GM19099 (cell line): ENCODE measurements around the gene TMEM217.

Experiments
- POLR2A ChIP-seq: IDR thresholded peaks from 3 replicates; pipeline ENCODE4 v1.6.1; 2011; ENCODE audit warnings: low read depth; ENCODE audit not compliant: insufficient read length; ENCODE audit errors: extremely low read depth

Gene TMEM217

DNA sequence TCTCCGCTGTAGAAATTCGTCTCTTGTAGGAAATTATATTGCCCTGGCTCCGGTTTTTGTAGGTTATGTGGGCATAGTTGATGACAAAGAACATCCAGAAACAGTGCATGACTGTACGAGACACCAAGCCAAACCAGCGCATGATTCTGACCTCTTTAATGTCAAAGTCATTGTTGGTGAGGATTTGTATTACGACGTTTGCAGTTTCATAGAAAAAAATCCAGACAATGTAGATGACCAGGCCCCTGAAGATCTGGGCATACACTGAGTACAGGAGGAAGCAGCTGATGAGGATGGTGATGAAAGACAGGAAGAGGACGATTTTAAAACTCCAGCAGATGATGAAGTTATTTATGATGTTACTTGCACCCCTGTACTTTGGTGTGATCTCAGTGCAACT lies 39.4 kb downstream of the TMEM217 start:
- no peak for TF ChIP-seq POLR2A

DNA sequence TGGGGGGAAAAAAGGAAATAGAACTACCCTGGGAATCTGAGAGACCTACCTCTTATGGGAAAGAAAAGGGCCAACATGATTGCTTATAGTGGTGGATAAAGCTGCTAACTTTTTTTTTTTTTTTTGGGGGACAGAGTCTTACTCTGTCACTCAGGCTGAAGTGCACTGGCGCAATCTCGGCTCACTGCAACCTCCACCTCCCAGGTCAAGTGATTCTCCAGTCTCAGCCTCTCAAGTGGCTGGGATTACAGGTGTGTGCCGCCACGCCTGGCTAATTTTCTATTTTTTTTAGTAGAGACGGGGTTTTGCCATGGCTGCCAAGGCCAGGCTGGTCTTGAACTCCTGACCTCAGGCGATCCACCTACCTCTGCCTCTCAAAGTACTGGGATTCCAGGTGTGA lies 39.9 kb downstream of the TMEM217 start:
- TF ChIP-seq POLR2A: no peak

DNA sequence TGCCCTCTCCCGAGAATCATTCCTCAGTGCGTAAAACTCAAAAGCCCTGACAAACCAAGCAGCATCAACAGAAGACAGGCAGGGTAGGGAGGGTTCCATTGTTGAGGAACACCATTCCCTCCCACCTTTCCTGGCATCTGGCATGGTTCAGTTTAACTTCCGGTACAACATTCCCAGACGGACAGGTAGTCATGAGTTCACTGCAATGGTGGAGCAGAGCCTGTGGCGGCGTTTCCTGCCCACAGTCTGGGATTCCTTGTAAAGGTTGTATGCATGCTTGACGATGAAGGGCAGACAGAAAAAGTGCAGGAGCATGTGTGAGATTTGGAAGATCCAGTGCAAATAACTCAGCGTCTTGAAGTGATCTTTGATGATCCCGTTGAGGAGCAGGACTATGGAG lies 45.7 kb downstream of the TMEM217 start:
- TF ChIP-seq POLR2A: no peak

GRCh38 chr6:37210313-37210968 lies 47.5 kb downstream of the TMEM217 start:
- TF ChIP-seq POLR2A: no peak

DNA sequence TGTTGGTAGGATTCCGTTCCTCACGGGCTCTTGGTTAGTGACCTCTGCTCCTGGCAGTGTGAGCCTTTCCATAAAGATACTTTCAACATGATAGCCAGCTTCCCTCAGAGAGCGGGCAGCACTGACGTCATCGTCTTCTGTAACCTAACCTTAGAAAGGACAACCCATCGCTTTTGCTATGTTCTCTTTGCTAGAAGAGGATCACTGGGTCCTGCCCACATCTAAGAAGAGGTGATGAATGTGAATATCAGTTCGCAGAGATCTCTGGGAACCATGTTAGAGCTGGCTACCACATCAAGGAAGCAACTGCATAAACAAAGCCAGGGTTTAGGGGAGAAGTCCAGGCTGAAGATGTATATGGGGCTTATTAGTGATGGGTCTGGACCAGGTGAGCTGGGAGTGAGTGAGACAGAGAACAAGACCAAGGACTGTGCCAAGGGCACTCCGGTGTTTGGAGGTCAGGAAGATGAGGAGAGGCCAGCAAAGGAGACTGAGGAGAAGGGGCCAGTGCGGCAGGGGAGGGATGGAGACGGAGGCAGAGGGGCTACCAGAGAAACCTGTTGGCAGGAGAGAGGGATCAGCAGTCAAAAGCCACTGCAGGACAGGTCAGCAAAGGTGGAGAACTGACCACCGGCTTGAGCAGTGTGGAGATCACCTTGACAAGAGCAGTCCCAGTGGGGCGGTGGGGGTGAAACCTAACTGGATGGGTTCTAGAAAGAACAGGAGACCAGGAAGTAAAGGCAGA lies 48.3 kb downstream of the TMEM217 start:
- TF ChIP-seq POLR2A: no peak

DNA sequence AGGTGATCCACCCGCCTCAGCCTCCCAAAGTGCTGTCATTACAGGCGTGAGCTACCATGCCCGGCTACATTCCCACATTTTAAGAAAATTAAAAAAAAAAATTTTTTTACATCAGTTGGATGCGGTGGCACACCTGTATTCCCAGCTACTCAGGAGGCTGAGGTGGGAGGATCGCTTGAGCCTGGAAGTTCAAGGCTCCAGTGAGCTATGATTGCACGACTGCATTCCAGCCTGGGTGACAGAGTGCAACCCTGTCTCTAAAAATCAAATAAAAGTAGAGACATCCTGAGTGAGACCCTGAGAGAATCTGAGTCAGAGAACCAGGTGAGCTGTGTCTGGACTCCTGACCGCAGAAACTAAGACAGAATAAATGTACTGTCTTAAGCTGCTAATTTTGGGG lies 49.2 kb downstream of the TMEM217 start:
- no peak for TF ChIP-seq POLR2A

DNA sequence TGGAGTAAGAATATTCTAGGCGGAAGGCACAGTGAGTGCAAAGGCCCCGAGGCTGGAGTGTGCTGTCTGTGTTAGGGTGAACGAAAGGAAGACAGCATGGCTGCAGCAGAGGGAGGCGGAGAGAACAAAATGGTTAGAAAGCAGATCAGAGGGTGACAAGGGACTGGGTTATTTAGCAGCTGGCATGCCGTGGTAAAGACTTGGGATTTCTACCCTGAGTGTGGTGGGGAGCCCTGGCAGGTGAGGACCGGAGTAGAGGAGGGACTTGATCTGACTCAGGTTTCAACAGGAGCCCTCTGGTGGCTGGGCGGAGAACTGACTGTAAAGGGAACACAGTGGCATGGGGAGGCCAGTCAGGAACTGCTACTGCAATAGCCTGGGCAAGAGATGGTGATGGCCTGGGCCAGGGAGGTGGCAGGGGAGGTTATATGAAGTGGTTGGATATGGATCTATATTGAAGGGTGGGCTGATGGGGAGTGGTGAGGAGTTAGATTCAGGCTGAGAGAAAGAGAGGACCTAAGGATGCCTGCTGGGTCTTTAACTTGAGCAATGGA lies 50.0 kb downstream of the TMEM217 start:
- TF ChIP-seq POLR2A: no peak

DNA sequence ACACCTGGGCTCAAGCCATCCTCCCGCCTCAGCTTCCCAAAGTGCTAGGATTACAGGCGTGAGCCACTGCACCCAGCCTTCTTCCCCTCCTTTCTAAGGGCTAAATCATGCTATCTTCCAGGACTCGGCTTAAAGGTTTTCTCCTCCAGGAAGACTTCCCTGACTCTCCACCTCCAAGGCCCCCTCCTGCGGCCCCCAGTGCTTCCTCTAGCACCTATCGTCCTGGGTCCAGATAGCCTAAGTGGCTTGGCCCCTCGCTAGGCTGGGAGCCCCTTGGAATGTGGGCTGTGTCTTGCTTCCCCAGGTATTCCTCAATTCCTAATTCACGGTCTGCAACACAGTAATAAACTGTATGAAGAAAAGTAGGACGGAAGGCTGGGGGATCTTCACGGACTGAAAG lies 51.3 kb downstream of the TMEM217 start:
- TF ChIP-seq POLR2A: no peak

- no peak for TF ChIP-seq POLR2A
Observed at GRCh38 chr6:37205997-37206340, 52.0 kb downstream of the TMEM217 start.

- no peak for TF ChIP-seq POLR2A
Observed at GRCh38 chr6:37205175-37205996, 52.6 kb downstream of the TMEM217 start.

GRCh38 chr6:37204014-37204751 lies 53.8 kb downstream of the TMEM217 start:
- no peak for TF ChIP-seq POLR2A

DNA sequence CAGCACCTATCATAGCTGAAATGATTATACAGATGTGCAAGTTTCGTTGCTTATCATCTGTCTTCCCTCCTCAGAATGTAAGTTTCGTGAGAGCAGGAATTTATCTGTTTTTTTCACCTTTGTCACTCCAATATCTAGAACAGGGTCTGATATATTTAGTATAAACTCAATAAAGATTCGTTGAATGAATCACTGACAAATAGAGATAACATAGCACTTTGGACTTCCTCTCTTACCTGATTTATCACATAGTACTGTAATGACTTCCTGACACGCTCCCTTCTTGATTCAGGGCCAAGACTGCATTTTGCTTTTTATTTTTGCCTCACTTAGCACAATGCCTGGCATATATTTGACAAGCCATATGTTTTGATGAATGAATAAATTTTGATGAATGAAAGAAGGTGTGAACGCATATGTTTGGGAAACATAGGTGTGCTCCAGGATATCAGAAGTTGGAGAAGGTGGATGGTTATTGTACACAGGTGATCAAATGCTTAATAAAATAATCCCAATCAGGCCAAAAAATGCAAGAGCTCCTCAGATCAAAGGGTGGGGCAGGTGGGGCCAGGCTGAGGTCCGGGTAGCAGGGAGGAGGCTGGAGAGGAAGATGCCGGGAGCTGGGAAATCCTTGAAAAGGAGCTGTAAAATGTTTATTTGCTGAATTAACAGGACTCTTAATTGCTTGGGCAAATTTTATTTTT lies 55.0 kb downstream of the TMEM217 start:
- TF ChIP-seq POLR2A: no peak

GRCh38 chr6:37201726-37202125 lies 56.2 kb downstream of the TMEM217 start:
- TF ChIP-seq POLR2A: no peak

DNA sequence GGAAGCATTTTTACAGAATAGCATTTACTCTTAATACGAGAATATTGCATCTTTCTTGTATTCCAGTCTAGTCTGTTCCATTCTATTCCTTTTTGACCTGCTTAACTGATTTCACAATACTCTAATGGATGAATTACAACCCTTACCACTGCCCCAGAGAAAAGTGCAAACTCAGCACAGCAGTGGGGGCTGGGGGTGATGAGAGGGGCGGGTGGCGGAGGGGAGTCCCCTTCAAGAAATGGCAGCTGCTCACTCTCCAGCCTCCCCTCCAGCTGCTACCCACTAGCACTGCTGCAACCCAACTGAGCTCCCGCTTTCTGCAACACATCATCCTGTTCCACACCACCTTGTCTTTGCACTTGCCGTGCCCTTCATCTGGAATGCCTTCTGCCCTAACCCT lies 57.9 kb downstream of the TMEM217 start:
- TF ChIP-seq POLR2A: no peak
